K562 (cell line): ENCODE data around the gene PTTG1IP. TPM values are rescaled to one million over a fixed set of nuclear protein-coding genes. Genes with fewer than 3 reads are reported as not detected.

ENCODE experiments used
- ATF2 ChIP-seq: sonication (generic); formaldehyde crosslinking; IDR thresholded peaks from 2 replicates; pipeline ENCODE4 v1.8.1; 2022; ENCODE audit warnings: missing genetic modification reagents
- HNRNPLL ChIP-seq: fragments of 200-400 bp; formaldehyde crosslinking; IDR thresholded peaks from 2 replicates; pipeline ENCODE4 v1.6.1; 2017; ENCODE audit warnings: low read length, low read depth, mild to moderate bottlenecking; ENCODE audit not compliant: poor library complexity, severe bottlenecking
- NCOR1 ChIP-seq: fragments of 450-650 bp; IDR thresholded peaks from 2 replicates; pipeline ENCODE4 v1.6.1; 2016; ENCODE audit warnings: mild to moderate bottlenecking, moderate library complexity
- PCBP1 ChIP-seq: fragments of 200-400 bp; formaldehyde crosslinking; IDR thresholded peaks from 2 replicates; pipeline ENCODE4 v1.6.1; 2018; ENCODE audit warnings: mild to moderate bottlenecking, low read depth, low read length; ENCODE audit not compliant: poor library complexity, severe bottlenecking
- POLR2G ChIP-seq: fragments of 200-400 bp; formaldehyde crosslinking; IDR thresholded peaks from 2 replicates; pipeline ENCODE4 v1.6.1; 2017; ENCODE audit warnings: low read depth, mild to moderate bottlenecking, antibody characterized with exemption, low read length, moderate library complexity
- SAFB ChIP-seq: fragments of 200-400 bp; formaldehyde crosslinking; IDR thresholded peaks from 2 replicates; pipeline ENCODE4 v1.6.1; 2017; ENCODE audit warnings: low read depth, low read length, borderline replicate concordance
- SLC30A9 ChIP-seq: fragments of 250-450 bp; sonication (Bioruptor Pico); IDR thresholded peaks from 2 replicates; pipeline ENCODE4 v1.8.0; 2022; ENCODE audit warnings: mild to moderate bottlenecking, moderate library complexity
- TEAD2 ChIP-seq: fragments of 450-650 bp; IDR thresholded peaks from 2 replicates; pipeline ENCODE4 v1.6.1; 2016; ENCODE audit warnings: missing genetic modification characterization, control low read depth, missing compliant biosample characterization
- TSC22D4 ChIP-seq: fragments of 450-650 bp; IDR thresholded peaks from 2 replicates; pipeline ENCODE4 v1.6.1; 2016; ENCODE audit warnings: missing genetic modification characterization, missing biosample characterization, control low read depth
- ZFPM2 ChIP-seq: fragments of 250-450 bp; sonication (Bioruptor Pico); IDR thresholded peaks from 2 replicates; pipeline ENCODE4 v1.5.1; 2022; ENCODE audit warnings: mild to moderate bottlenecking
- polyA plus RNA-seq, 8 experiments: library from polyadenylated mRNA; depleted of rRNA in 4 of 8; stranded (reverse) in 5 of 8; unstranded in 3 of 8; fragments of >200 nt; fragmentation: Nextera tagmentation in 2 of 8; fragmentation: Illumina TruSeq in 1 of 8; extraction: Ambion mirVana in 2 of 8; extraction: Trizol in 1 of 8; gene quantifications; 2 replicates each; pipeline versions ENCODE4 v1.2.1 to v1.2.3, GENCODE V29; 2011 to 2014; ENCODE audit warnings: inconsistent platforms in 1 of 8, missing spikeins in 1 of 8
- total RNA-seq, 7 experiments: library from RNA; depleted of rRNA in 6 of 7; stranded (reverse); fragments of >200 nt in 6 of 7; fragmentation: Illumina TruSeq in 2 of 7; extraction: Trizol in 2 of 7; gene quantifications; 2 replicates each; pipeline versions ENCODE4 v1.2.1 to v1.2.3, GENCODE V29; 2011 to 2021; ENCODE audit warnings: low replicate concordance in 1 of 7
- TF ChIP-seq, protein P1 (sequence below): sonication (generic); formaldehyde crosslinking; IDR thresholded peaks from 2 replicates; pipeline ENCODE4 v1.8.0; 2023; ENCODE audit warnings: mild to moderate bottlenecking, missing genetic modification reagents
- TF ChIP-seq, protein P2 (sequence below): sonication (generic); formaldehyde crosslinking; IDR thresholded peaks from 2 replicates; pipeline ENCODE4 v1.8.1; 2023; ENCODE audit warnings: mild to moderate bottlenecking, missing genetic modification reagents, moderate library complexity
- TF ChIP-seq, protein P3 (sequence below): fragments of 250-450 bp; sonication (Bioruptor Pico); IDR thresholded peaks from 2 replicates; pipeline ENCODE4 v1.5.0; 2022; ENCODE audit warnings: mild to moderate bottlenecking
- TF ChIP-seq, protein P4 (sequence below): sonication (generic); formaldehyde crosslinking; IDR thresholded peaks from 2 replicates; pipeline ENCODE4 v1.8.1; 2023; ENCODE audit warnings: missing genetic modification reagents, mild to moderate bottlenecking, borderline replicate concordance

The PTTG1IP gene
- total and polyA plus RNA-seq, 9 of the 15 experiments (the other 6 are each of a cell fraction or from before 2014, with no cell fraction given) = 5.0 to 99.3 (median 82.4) TPM

GRCh38 chr21:44816761-44817505, 56.6 kb downstream of the PTTG1IP start (continued):
- TF ChIP-seq ATF2 (CRISPR knock-in tag) = peak; percentile 48; the same call in 1 of the 2 replicates
- no peak for TF ChIP-seq TSC22D4 (tag)
- TF ChIP-seq, protein P1, sequence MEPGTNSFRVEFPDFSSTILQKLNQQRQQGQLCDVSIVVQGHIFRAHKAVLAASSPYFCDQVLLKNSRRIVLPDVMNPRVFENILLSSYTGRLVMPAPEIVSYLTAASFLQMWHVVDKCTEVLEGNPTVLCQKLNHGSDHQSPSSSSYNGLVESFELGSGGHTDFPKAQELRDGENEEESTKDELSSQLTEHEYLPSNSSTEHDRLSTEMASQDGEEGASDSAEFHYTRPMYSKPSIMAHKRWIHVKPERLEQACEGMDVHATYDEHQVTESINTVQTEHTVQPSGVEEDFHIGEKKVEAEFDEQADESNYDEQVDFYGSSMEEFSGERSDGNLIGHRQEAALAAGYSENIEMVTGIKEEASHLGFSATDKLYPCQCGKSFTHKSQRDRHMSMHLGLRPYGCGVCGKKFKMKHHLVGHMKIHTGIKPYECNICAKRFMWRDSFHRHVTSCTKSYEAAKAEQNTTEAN (CRISPR knock-in tag) = no peak; the same call in 1 of the 2 replicates
- TF ChIP-seq, protein P2, sequence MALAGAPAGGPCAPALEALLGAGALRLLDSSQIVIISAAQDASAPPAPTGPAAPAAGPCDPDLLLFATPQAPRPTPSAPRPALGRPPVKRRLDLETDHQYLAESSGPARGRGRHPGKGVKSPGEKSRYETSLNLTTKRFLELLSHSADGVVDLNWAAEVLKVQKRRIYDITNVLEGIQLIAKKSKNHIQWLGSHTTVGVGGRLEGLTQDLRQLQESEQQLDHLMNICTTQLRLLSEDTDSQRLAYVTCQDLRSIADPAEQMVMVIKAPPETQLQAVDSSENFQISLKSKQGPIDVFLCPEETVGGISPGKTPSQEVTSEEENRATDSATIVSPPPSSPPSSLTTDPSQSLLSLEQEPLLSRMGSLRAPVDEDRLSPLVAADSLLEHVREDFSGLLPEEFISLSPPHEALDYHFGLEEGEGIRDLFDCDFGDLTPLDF (CRISPR knock-in tag) = no peak
- peak; percentile 6 for TF ChIP-seq HNRNPLL
- TF ChIP-seq, protein P3, sequence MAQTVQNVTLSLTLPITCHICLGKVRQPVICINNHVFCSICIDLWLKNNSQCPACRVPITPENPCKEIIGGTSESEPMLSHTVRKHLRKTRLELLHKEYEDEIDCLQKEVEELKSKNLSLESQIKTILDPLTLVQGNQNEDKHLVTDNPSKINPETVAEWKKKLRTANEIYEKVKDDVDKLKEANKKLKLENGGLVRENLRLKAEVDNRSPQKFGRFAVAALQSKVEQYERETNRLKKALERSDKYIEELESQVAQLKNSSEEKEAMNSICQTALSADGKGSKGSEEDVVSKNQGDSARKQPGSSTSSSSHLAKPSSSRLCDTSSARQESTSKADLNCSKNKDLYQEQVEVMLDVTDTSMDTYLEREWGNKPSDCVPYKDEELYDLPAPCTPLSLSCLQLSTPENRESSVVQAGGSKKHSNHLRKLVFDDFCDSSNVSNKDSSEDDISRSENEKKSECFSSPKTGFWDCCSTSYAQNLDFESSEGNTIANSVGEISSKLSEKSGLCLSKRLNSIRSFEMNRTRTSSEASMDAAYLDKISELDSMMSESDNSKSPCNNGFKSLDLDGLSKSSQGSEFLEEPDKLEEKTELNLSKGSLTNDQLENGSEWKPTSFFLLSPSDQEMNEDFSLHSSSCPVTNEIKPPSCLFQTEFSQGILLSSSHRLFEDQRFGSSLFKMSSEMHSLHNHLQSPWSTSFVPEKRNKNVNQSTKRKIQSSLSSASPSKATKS (CRISPR knock-in tag) = no peak
- no peak for TF ChIP-seq ZFPM2 (CRISPR knock-in tag)
- TF ChIP-seq SLC30A9 (CRISPR knock-in tag) = no peak
- no peak for TF ChIP-seq NCOR1
- no peak for TF ChIP-seq TEAD2 (tag)
- TF ChIP-seq PCBP1 = peak; percentile 84
- TF ChIP-seq, protein P4, sequence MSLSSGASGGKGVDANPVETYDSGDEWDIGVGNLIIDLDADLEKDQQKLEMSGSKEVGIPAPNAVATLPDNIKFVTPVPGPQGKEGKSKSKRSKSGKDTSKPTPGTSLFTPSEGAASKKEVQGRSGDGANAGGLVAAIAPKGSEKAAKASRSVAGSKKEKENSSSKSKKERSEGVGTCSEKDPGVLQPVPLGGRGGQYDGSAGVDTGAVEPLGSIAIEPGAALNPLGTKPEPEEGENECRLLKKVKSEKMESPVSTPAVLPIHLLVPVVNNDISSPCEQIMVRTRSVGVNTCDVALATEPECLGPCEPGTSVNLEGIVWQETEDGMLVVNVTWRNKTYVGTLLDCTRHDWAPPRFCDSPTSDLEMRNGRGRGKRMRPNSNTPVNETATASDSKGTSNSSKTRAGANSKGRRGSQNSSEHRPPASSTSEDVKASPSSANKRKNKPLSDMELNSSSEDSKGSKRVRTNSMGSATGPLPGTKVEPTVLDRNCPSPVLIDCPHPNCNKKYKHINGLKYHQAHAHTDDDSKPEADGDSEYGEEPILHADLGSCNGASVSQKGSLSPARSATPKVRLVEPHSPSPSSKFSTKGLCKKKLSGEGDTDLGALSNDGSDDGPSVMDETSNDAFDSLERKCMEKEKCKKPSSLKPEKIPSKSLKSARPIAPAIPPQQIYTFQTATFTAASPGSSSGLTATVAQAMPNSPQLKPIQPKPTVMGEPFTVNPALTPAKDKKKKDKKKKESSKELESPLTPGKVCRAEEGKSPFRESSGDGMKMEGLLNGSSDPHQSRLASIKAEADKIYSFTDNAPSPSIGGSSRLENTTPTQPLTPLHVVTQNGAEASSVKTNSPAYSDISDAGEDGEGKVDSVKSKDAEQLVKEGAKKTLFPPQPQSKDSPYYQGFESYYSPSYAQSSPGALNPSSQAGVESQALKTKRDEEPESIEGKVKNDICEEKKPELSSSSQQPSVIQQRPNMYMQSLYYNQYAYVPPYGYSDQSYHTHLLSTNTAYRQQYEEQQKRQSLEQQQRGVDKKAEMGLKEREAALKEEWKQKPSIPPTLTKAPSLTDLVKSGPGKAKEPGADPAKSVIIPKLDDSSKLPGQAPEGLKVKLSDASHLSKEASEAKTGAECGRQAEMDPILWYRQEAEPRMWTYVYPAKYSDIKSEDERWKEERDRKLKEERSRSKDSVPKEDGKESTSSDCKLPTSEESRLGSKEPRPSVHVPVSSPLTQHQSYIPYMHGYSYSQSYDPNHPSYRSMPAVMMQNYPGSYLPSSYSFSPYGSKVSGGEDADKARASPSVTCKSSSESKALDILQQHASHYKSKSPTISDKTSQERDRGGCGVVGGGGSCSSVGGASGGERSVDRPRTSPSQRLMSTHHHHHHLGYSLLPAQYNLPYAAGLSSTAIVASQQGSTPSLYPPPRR = no peak
- 0 out of 2 replicates have a peak, but pooled peaks have one; percentile 10 for TF ChIP-seq POLR2G
- TF ChIP-seq SAFB = no peak
